HG02571 (cell line): ENCODE measurements around the gene RCBTB1.
"Not testable (repeated sequence)": the region's sequence is repeated elsewhere in the genome, so short reads cannot be mapped to it uniquely, and the experiment has no call there.

Experiments used
- ATAC-seq: cut with Tn5 transposase; IDR thresholded peaks from one replicate; pipeline ENCODE4 v1.9.1; 2021; ENCODE audit warnings: mild to moderate bottlenecking, moderate library complexity; ENCODE audit not compliant: unreplicated experiment

RCBTB1 gene

GRCh38 chr13:49606747-49607648 lies 21.6 kb upstream of the RCBTB1 start:
- peak; percentile 86 for ATAC-seq

GRCh38 chr13:49604570-49604969 lies 19.2 kb upstream of the RCBTB1 start:
- ATAC-seq = no peak

GRCh38 chr13:49602615-49603014 lies 17.3 kb upstream of the RCBTB1 start:
- not testable (repeated sequence) for ATAC-seq

- ATAC-seq = no peak
Measured at GRCh38 chr13:49602005-49602404, 16.6 kb upstream of the RCBTB1 start.

DNA sequence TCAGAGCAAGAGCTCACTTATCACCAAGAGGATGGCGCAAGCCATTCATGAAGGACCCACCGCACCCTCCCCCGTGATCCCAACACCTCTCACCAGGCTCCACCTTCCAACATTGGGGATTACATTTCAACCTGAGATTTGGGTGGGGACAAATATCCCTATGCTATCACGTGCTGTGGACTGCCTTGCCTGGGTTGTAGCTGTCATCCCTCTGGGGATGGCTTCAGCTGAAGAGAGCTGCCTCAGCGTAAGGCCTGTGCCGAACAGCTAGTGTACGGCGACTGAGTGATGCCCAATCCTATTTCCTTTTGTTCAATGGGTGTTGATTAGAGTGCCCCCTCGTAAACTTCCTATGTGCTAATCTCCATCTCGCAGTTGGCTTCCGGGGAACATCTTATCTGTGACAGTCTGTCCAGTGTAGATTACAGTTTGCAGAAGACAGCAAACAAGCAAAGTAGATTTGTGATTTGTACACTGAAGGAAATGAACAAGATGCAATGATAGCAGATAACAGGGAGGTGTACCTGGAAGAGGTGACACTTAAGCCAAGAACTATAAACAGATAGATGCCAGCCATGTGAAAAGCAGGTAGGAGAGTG lies 11.8 kb upstream of the RCBTB1 start:
- ATAC-seq = no peak

- ATAC-seq = no peak
Measured at GRCh38 chr13:49596221-49596620, 10.9 kb upstream of the RCBTB1 start.

DNA sequence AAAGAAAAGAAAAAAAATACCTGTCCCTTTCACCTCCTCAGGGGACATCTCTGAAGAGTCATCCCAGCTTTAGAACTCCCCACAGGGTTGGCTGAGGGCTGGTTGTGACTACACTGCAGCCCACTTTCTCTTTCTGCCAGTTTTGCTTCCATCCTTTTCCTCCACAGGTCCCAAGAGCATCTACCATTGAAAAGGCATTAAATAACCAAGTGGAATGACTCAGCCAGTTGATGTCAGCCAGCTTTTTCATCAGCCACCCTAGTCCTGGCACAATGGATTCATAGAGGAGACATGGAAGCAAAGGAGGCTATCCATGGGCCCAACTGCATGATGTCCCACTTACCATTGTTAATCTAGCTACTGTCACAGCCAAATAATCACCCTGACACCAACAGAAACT lies 9.2 kb upstream of the RCBTB1 start:
- no peak for ATAC-seq

DNA sequence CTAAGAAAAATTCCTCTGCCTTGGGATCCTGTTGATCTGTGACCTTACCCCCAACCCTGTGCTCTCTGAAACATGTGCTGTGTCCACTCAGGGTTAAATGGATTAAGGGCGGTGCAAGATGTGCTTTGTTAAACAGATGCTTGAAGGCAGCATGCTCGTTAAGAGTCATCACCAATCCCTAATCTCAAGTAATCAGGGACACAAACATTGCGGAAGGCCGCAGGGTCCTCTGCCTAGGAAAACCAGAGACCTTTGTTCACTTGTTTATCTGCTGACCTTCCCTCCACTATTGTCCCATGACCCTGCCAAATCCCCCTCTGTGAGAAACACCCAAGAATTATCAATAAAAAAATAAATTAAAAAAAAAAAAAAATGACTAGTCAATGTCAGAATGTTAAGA lies 8.5 kb upstream of the RCBTB1 start:
- ATAC-seq = not testable (repeated sequence)

DNA sequence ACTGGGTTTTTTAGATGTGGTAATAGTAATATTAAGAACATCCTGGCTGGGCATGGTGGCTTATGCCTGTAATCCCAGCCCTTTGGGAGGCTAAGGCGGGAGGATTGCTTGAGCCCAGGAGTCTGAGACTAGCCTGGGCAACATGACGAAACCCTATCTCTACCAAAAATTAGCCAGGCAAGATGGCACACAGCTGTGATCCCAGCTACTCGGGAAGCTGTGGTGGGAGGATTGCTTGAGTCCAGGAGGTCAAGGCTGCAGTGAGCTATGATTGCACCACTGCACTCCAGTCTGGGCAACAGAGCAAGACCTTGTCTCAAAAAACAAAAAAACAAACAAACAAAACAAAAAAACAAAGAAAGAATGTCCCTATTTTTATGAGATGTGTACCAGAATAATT lies 5.4 kb upstream of the RCBTB1 start:
- ATAC-seq = not testable (repeated sequence)

- ATAC-seq = no peak
Measured at GRCh38 chr13:49587311-49587847, 2.0 kb upstream of the RCBTB1 start.

DNA sequence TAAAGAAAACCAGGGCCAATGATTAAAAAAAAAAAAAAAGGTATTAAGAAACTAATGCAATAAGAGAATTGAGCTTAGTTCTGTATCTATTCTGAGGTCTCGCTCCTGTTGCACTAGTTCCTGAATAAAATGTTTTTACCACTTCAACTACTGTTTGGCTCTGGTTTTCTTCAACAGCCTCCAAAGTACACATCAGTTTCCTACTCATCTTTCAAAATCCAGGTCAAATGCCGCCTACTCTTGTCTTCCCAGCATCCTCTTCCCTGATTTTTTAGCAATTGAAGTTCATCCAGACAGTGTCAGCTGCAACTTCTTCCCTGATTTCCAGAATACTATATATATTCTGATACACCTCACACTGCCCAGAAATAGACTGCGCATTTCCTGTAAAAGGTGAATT lies 1.4 kb upstream of the RCBTB1 start:
- no peak for ATAC-seq

GRCh38 chr13:49584771-49585182 lies 581 bp downstream of the RCBTB1 start:
- ATAC-seq = peak; percentile 5

DNA sequence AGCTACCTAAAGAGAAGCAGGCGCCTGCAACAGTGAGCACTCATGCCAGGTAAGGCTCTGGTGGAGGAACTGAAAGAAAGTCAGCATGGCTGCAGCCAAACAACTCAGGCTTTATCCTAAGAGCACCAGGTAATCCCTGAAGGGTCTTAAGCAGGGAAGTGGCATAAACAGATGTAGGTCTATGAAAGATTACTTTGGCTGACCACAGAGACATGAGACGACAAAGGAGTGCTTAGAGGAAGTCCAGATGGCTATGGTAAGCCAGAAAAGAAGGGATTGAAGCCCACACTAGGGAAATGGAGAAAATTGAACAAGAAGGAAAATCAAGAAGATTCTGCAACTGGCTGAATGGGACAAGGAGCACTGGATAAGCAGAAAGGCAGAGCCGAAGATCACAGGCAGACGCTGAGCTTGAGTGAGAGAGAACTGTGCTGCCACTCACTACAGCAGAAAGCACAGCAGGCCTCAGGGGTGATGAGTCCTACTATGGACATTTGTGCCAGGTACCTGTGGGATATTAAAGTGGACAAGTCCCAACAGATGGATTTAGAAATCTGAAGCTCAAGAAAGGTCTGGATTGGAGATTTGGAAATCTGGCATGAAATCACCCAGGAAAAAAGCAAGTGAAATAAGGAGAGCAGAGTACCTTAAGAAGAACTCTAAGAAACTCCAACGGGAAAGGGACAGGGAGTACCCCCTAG lies 4.2 kb downstream of the RCBTB1 start:
- no peak for ATAC-seq

DNA sequence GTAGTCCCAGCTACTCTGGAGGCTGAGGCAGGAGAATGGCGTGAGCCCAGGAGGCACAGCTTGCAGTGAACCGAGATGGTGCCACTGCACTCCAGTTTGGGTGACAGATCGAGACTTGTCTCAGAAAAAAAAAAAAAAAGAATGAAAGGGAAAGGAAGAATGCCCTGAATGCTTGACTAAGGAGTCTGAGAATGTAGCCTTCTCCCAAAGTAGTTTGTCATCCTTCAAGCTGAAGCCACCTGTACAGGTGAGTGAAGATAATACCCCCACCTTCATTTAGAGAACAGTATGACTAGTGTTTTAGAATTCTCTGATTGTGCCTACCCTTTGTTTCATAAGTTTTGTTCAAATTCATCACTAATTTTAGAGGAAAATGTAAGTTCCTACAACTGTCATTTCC lies 5.9 kb downstream of the RCBTB1 start:
- no peak for ATAC-seq

- no peak for ATAC-seq
Measured at GRCh38 chr13:49571299-49572240, 13.8 kb downstream of the RCBTB1 start.

DNA sequence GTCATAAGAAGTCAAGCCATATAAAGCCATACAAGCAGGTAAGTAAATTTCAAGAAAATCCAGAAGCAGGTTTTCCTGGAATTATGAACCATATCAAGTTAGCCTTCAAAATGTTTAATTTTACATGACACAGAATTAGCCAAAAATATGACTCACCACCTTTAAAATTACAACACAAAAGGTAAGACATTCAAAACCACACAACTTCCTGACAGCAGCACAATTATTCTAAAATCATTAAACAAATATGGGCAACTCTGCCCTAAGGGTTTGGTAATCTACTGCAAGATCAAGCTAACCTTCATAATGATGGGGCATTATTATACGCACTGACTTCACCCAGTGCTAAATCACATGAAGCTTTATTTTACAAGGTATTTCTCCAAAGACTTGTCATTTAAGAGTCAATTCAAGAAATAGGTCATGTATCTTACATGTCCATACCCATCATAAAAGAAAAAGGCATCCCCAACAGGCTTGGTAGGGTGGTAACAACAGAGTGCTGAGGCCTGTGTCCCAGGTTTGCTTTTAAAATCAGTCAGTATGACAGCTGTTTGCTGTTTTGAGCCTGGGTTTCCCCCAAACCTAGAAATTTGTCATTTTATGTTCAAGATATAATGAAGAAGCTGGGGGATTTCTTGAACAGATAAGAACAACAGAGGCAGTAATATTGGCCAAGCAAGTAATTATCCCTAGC lies 15.2 kb downstream of the RCBTB1 start:
- no peak for ATAC-seq

GRCh38 chr13:49567491-49567890 lies 17.9 kb downstream of the RCBTB1 start:
- no peak for ATAC-seq

GRCh38 chr13:49566461-49566860 lies 18.9 kb downstream of the RCBTB1 start:
- no peak for ATAC-seq

GRCh38 chr13:49565461-49565860 lies 19.9 kb downstream of the RCBTB1 start:
- ATAC-seq = not testable (repeated sequence)

DNA sequence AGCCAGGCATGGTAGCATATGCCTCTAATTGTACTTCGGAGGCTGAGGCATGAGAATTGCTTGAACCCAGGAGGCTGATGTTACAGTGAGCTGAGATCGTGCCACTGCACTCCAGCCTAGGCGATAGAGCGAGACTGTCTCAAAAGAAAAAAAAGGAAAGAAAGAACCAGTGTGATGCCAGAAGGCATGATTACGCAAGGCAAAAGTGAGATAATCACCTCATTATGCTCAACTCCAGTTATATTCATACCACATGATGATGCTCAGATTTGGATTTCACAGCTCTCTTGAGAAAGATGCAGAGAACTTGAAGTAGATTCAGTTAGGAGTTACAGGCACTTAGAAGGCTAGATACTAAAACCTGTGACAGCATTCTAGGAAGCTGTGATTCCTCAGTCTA lies 21.8 kb downstream of the RCBTB1 start:
- no peak for ATAC-seq
